ENCODE measurements around the gene THOC6. TPM values are rescaled to one million over a fixed set of nuclear protein-coding genes. Genes with fewer than 3 reads are reported as not detected.
A peak's percentile ranks its signal among the peaks of the same experiment; 100 is the strongest.

THOC6 gene
- 29.1 TPM for polyA plus RNA-seq (2013, experiment 1 of 2; ENCODE audit: insufficient read length)
- 29.7 TPM for polyA plus RNA-seq (2013, experiment 2 of 2; ENCODE audit: insufficient read length)

- DNase-seq: peak; percentile 98
These were observed at the start of gene THOC6, which contains the start of gene HCFC1R1 for GRCh38 chr16:3023669-3024478. THOC6 (plus strand) TSS chr16:3024035; CDS start chr16:3024327, 292 bp downstream. HCFC1R1 (minus strand) TSS chr16:3023942; CDS start chr16:3023941, 1 bp downstream.

GRCh38 chr16:2974319-2975056, 49.3 kb upstream of the THOC6 start:
- no peak for DNase-seq

- DNase-seq: no peak
These were observed 48.6 kb upstream of the THOC6 start for GRCh38 chr16:2975161-2975795.

- DNase-seq: no peak
These were observed 47.6 kb upstream of the THOC6 start for GRCh38 chr16:2976201-2976600.

- no peak for DNase-seq
These were observed 47.2 kb upstream of the THOC6 start for GRCh38 chr16:2976673-2977072.

- no peak for DNase-seq
These were observed 46.4 kb upstream of the THOC6 start for GRCh38 chr16:2977440-2977839.

- no peak for DNase-seq
These were observed 44.1 kb upstream of the THOC6 start for GRCh38 chr16:2979669-2980226.

- peak; percentile 84 for DNase-seq
These were observed 43.3 kb upstream of the THOC6 start, which contains the start of gene PKMYT1 for GRCh38 chr16:2980227-2981176. PKMYT1 (minus strand) TSS chr16:2980446; CDS start chr16:2979657, 789 bp downstream.

- DNase-seq: no peak
These were observed 42.5 kb upstream of the THOC6 start for GRCh38 chr16:2981177-2981898.

GRCh38 chr16:2981899-2982250, 42.0 kb upstream of the THOC6 start:
- DNase-seq: no peak

GRCh38 chr16:2982402-2982801, 41.4 kb upstream of the THOC6 start:
- DNase-seq: no peak

GRCh38 chr16:2983706-2984136, 40.1 kb upstream of the THOC6 start:
- peak; percentile 77 for DNase-seq

GRCh38 chr16:2985462-2985861, 38.4 kb upstream of the THOC6 start:
- DNase-seq: no peak

- no peak for DNase-seq
These were observed 37.9 kb upstream of the THOC6 start for GRCh38 chr16:2985893-2986355.

- no peak for DNase-seq
These were observed 37.1 kb upstream of the THOC6 start for GRCh38 chr16:2986623-2987188.

- no peak for DNase-seq
These were observed 36.5 kb upstream of the THOC6 start for GRCh38 chr16:2987286-2987685.

GRCh38 chr16:2987833-2988232, 36.0 kb upstream of the THOC6 start:
- DNase-seq: peak; percentile 52

- DNase-seq: no peak
These were observed 35.2 kb upstream of the THOC6 start for GRCh38 chr16:2988590-2989099.

GRCh38 chr16:2990891-2991290, 32.9 kb upstream of the THOC6 start:
- no peak for DNase-seq
